ENCODE results near the gene SUSD3. TPM values are rescaled to one million over a fixed set of nuclear protein-coding genes. Genes with fewer than 3 reads are reported as not detected.

Gene SUSD3
- total and polyA plus RNA-seq, 10 of the 15 experiments (the other 5 are each of a cell fraction or from before 2014, with no cell fraction given) = 2.5 to 92.0 (median 31.1) TPM

DNA sequence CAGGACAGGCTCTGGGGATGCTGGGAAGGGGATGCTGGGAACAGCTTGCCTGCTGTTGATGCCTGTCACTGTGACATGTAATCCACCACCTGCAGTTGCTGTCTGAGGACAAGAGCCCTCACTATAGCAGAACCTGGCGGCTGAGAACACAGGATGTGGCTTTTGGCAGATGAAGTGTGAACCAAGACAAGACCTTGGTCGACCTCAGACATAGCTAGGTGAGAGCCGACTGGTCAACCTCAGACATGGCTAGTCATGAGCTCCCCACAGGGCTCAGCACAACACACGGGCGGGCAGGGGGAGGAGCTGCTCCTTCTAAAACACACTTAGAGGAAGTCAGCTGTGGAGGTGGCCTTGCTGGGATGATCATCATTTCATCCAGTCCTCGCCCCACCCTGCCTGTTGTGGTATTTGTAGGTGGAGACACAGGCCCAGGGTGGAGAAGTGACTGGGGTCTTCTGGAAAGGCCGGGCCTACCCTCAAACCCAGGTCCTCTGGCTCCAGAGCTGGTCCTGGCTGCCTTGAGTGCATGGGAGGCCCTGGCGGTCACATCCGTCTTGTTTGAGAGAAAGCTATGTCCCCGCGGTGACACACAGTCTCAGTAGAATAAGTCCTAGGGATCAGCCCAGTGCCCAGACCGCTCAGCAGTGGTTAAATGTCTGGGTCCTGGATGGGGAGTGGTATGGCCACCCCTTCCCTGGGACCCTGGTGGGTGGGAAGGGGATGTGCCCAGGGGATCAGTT lies 6.1 kb downstream of the SUSD3 start (continued):
- TF ChIP-seq, protein P1, sequence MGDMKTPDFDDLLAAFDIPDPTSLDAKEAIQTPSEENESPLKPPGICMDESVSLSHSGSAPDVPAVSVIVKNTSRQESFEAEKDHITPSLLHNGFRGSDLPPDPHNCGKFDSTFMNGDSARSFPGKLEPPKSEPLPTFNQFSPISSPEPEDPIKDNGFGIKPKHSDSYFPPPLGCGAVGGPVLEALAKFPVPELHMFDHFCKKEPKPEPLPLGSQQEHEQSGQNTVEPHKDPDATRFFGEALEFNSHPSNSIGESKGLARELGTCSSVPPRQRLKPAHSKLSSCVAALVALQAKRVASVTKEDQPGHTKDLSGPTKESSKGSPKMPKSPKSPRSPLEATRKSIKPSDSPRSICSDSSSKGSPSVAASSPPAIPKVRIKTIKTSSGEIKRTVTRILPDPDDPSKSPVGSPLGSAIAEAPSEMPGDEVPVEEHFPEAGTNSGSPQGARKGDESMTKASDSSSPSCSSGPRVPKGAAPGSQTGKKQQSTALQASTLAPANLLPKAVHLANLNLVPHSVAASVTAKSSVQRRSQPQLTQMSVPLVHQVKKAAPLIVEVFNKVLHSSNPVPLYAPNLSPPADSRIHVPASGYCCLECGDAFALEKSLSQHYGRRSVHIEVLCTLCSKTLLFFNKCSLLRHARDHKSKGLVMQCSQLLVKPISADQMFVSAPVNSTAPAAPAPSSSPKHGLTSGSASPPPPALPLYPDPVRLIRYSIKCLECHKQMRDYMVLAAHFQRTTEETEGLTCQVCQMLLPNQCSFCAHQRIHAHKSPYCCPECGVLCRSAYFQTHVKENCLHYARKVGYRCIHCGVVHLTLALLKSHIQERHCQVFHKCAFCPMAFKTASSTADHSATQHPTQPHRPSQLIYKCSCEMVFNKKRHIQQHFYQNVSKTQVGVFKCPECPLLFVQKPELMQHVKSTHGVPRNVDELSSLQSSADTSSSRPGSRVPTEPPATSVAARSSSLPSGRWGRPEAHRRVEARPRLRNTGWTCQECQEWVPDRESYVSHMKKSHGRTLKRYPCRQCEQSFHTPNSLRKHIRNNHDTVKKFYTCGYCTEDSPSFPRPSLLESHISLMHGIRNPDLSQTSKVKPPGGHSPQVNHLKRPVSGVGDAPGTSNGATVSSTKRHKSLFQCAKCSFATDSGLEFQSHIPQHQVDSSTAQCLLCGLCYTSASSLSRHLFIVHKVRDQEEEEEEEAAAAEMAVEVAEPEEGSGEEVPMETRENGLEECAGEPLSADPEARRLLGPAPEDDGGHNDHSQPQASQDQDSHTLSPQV (IDR thresholded peaks at IDR 0.05) = 0 out of 2 replicates have a peak, but pooled peaks have one; percentile 53
- peak; percentile 89 for TF ChIP-seq YY1 (IDR thresholded peaks at IDR 0.05; ENCODE audit: low read depth, low read length)
- no peak for TF ChIP-seq CHD1 (IDR thresholded peaks at IDR 0.05; ENCODE audit: low read depth, low read length)
- TF ChIP-seq ZNF24 (IDR thresholded peaks at IDR 0.05) = peak; percentile 55; the same call in 1 of the 2 replicates
- TF ChIP-seq IKZF2 (IDR thresholded peaks at IDR 0.05) = peak; percentile 91 to 93
- no peak for TF ChIP-seq CBX5 (IDR thresholded peaks at IDR 0.05; ENCODE audit: low read depth)
- peak; percentile 86 for TF ChIP-seq CHD2 (IDR thresholded peaks at IDR 0.05; ENCODE audit: borderline replicate concordance, low read depth, low read length)
- TF ChIP-seq SREBF1 (IDR thresholded peaks at IDR 0.05; ENCODE audit: low read length) = no peak
- TF ChIP-seq, protein P2, sequence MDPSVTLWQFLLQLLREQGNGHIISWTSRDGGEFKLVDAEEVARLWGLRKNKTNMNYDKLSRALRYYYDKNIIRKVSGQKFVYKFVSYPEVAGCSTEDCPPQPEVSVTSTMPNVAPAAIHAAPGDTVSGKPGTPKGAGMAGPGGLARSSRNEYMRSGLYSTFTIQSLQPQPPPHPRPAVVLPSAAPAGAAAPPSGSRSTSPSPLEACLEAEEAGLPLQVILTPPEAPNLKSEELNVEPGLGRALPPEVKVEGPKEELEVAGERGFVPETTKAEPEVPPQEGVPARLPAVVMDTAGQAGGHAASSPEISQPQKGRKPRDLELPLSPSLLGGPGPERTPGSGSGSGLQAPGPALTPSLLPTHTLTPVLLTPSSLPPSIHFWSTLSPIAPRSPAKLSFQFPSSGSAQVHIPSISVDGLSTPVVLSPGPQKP (IDR thresholded peaks at IDR 0.05; ENCODE audit: low read depth, low read length) = no peak
- no peak; the same call in 1 of the 2 replicates for TF ChIP-seq RB1 (IDR thresholded peaks at IDR 0.05; ENCODE audit: borderline replicate concordance)
- no peak; the same call in 1 of the 2 replicates for TF ChIP-seq MEF2A (IDR thresholded peaks at IDR 0.05; ENCODE audit: insufficient read depth, low read depth, low read length)
- TF ChIP-seq, protein P3, sequence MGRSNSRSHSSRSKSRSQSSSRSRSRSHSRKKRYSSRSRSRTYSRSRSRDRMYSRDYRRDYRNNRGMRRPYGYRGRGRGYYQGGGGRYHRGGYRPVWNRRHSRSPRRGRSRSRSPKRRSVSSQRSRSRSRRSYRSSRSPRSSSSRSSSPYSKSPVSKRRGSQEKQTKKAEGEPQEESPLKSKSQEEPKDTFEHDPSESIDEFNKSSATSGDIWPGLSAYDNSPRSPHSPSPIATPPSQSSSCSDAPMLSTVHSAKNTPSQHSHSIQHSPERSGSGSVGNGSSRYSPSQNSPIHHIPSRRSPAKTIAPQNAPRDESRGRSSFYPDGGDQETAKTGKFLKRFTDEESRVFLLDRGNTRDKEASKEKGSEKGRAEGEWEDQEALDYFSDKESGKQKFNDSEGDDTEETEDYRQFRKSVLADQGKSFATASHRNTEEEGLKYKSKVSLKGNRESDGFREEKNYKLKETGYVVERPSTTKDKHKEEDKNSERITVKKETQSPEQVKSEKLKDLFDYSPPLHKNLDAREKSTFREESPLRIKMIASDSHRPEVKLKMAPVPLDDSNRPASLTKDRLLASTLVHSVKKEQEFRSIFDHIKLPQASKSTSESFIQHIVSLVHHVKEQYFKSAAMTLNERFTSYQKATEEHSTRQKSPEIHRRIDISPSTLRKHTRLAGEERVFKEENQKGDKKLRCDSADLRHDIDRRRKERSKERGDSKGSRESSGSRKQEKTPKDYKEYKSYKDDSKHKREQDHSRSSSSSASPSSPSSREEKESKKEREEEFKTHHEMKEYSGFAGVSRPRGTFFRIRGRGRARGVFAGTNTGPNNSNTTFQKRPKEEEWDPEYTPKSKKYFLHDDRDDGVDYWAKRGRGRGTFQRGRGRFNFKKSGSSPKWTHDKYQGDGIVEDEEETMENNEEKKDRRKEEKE (IDR thresholded peaks at IDR 0.05) = no peak
- no peak; the same call in 1 of the 2 replicates for TF ChIP-seq EED (IDR thresholded peaks at IDR 0.05; ENCODE audit: low read depth)
- no peak for TF ChIP-seq NFYB (IDR thresholded peaks at IDR 0.05; ENCODE audit: insufficient read depth, low read depth, low read length)
- no peak for TF ChIP-seq HDAC6 (IDR thresholded peaks at IDR 0.05; ENCODE audit: unreplicated experiment)
- peak; percentile 76 to 99 for TF ChIP-seq SRF (IDR thresholded peaks at IDR 0.05; ENCODE audit: low read depth in 2 of 2, low read length in 2 of 2)
- TF ChIP-seq CBFB (IDR thresholded peaks at IDR 0.05; ENCODE audit: low read depth) = peak; percentile 95
- no peak for TF ChIP-seq ZNF622 (IDR thresholded peaks at IDR 0.05)
- TF ChIP-seq CBX3 (IDR thresholded peaks at IDR 0.05; ENCODE audit: borderline replicate concordance, low read depth) = no peak
- 0 out of 4 replicates have a peak, but pooled peaks of 1 of the 2 experiments have one; percentile 52 for TF ChIP-seq ETV6 (conservative IDR thresholded peaks at IDR 0.05 in 1 of 2, IDR thresholded peaks at IDR 0.05 in 1 of 2; ENCODE audit: borderline replicate concordance in 1 of 2, low read depth in 1 of 2)
- TF ChIP-seq SIN3A (IDR thresholded peaks at IDR 0.05; ENCODE audit: low read depth, low read length) = no peak
- TF ChIP-seq CEBPB (IDR thresholded peaks at IDR 0.05; ENCODE audit: borderline replicate concordance in 1 of 2, low read depth in 2 of 2, low read length in 2 of 2) = no peak
